HG02973 (cell line): ENCODE measurements around the gene SLC25A24.
"Not testable (repeated sequence)": the region's sequence is repeated elsewhere in the genome, so short reads cannot be mapped to it uniquely, and the experiment has no call there.

ENCODE experiments used
- ATAC-seq: cut with Tn5 transposase; IDR thresholded peaks from one replicate; pipeline ENCODE4 v1.9.1; 2021; ENCODE audit warnings: moderate library complexity; ENCODE audit not compliant: unreplicated experiment

SLC25A24 gene

DNA sequence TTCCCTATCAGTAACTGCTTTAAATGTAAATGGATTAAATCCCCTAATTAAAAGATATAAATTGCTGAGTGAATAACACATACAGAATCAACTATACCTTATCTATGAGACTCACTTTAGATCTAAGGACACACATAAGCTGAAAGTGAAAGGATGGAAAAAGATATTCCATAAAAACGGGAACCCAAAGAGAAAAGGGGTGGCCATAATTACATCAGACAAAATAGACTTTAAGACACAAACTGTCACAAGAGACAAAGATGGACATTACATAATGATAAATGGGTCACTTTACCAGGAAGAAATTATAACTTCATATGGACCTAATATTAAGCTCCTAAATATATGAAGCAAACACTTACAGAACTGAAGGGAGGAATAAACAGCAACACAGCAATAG, 59.2 kb downstream of the SLC25A24 start:
- ATAC-seq = no peak

GRCh38 chr1:108140177-108140576, 60.0 kb downstream of the SLC25A24 start:
- ATAC-seq = no peak

- ATAC-seq = not testable (repeated sequence)
Observed at GRCh38 chr1:108139555-108139954, 60.6 kb downstream of the SLC25A24 start.

DNA sequence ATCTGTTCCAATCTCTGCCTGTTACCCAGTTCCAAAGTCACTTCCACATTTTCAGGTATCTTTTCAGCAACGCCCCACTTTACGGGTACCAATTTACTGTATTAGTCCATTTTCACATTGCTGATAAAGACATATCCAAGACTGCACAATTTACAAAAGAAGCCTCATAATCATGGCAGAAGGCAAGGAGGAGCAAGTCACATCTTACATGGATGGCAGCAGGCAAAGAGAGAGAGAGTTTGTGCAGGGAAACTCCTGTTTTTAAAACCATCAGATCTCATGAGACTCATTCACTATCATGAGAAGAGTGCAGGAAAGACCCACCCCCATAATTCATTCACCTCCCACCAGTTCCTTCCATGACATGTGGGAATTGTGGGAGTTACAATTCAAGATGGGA, 67.0 kb downstream of the SLC25A24 start:
- ATAC-seq = not testable (repeated sequence)

DNA sequence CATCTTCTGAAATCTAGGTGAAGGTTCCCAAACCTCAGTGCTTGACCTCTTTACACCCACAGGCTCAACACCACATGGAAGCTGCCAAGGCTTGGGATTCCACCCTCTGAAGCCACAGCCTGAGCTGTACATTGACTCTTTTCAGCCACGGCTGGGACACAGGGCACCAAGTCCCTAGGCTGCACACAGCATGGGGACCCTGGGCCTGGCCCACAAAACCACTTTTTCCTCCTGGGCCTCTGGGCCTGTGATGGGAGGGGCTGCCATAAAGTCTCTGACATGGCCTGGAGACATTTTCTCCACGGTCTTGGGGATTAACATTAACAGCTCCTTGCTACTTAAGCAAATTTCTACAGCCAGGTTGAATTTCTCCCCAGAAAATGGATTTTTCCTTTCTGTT, 67.8 kb downstream of the SLC25A24 start:
- ATAC-seq = not testable (repeated sequence)

DNA sequence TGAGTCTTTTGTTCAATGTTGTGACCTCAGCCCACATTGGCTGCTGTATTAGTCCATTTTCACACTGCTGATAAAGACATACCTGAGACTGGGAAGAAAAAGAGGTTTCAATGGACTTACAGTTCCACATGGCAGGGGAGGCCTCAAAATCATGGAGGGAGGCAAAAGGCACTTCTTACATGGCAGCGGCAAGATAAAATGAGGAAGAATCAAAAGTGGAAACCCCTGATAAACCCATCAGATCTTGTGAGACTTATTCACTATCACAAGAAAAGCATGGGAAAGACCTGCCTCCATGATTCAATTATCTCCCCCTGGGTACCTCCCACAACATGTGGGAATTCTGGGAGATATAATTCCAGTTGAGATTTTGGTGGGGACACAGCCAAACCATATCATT, 68.9 kb downstream of the SLC25A24 start:
- not testable (repeated sequence) for ATAC-seq

DNA sequence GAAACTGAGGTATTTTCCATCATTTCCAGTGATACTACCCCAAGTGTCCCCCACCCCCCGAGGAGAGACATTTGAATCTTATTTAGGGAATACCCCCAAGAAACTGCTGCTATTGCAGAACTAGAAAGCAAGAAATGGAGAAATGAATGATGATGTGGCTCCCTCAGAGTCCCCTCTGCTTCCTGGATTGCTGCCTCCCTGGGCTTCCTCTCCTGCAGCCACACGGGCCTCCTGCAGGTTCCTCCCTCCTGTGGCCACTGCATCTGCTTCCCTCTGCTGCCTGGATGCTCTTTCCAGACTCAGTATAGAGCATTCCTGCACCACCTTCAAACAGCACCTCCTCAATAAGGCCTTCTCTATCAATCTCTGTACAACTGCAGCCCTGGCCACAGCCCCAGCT, 69.3 kb downstream of the SLC25A24 start:
- ATAC-seq = no peak

DNA sequence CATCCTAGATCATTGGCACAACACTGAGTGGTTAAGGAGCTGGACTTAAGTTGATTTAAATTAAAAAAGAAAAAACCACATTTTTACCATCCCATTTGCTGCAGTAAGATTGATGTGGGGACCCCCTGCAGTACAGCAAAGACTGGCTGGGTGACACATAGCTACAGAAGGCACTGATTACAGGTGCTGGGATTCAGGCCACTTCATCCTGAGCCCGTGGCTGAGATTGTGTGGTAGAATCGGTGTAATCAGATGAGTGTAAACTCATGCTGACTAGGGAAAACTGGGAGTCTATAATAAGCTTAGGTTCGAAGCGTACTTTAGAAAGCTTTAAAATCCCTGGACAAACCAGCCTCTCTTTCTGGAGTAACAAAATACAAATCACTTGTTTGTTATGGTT, 70.1 kb downstream of the SLC25A24 start:
- ATAC-seq = no peak

- ATAC-seq = peak; percentile 96
Observed at GRCh38 chr1:108125312-108126138, 74.6 kb downstream of the SLC25A24 start.

GRCh38 chr1:108124622-108125311, 75.4 kb downstream of the SLC25A24 start:
- ATAC-seq = no peak

DNA sequence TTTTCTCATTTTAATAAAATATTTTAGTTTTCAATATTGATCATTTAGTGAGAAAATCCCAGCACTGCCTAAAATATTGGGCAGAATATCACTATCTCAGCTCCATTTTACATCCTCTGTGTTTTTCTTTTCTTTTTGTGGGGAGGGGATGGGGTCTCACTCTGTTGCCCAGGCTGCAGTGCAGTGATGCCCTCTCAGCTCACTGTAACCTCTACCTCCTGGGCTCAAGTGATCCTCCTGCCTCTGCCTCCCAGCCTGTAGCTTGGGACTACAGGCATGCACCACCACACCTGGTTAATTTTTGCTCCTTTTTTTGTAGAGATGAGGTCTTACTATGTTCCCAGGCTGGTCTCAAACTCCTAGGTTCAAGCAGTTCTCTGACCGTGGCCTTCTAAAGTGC, 76.1 kb downstream of the SLC25A24 start:
- ATAC-seq = no peak

DNA sequence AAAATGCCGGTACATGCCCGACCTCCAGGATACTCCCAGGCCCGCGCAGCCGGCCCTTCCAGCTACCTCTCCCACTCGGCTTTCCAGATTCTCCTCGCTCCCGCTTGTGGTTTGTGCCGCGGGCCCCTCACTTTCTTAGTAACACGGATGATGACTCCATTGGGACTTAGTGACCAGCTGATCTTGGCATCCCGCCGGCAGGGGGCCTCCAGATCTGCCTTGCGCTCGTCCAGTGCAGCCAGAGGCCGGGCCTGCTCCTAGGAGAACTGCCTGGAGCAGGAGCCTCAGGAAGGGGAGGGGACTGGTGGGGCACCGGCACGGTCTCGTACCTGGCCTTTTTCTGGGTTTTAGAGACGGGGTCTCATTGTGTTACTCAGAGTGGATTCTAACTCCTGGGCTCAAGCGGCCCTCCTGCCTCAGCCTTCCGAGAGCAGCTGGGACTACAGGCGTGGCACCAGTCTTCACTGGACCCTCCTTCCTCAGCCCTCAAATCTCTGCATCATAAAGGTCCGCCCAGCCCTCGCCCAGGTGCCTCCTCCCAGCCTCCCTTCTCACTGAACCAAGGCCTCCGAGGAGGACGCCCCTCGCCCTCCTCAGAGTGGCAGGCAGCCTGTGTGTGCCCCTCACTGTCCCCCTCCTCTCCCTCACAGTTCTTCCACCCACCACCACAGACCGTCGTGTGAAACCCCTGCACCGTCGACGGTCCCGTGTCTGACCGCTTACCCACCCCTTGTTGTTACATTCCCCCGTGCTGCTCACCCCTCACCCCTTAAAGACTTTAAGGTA, 78.6 kb downstream of the SLC25A24 start:
- no peak for ATAC-seq

GRCh38 chr1:108120163-108120562, 80.0 kb downstream of the SLC25A24 start:
- ATAC-seq = no peak

DNA sequence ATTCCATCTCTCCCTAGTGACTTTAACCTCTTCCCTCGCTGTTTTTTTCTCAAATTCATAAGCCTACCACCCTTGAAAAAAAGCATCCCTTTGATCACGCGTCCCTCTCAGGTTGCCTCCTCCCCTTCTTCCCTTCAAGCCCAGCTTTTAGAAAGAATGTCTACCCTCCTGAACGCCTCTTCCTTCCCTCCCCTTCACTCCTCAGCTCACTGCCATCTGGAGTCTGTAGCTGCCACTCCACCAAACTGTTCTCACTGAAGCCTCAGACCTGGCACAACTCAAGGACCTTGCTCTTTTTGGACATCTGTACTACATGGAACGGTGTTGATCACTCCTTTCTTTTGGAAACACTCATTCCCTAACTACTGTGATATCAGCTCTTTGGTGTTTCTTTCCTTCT, 80.6 kb downstream of the SLC25A24 start:
- no peak for ATAC-seq

GRCh38 chr1:108117945-108118902, 81.9 kb downstream of the SLC25A24 start:
- ATAC-seq = no peak

DNA sequence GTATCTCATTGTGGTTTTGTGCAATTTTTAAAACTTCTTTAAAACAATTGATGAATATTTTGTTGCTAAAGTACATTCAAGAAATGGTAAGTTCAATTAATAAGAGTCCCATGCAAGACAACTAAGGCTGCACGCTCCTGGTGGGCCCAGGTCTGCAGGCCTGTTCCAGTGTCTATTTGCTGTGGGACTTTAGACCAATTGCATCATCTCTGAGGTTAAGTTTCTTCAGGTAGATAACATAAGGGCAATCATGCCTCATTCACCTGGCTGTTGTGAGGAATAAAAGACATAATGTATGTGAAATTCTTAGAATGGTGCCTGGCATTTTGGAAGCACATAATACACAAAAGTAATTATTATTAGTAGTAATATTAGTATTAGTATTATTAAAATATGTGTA, 82.9 kb downstream of the SLC25A24 start:
- no peak for ATAC-seq

- ATAC-seq = no peak
Observed at GRCh38 chr1:108114033-108114599, 86.0 kb downstream of the SLC25A24 start.

DNA sequence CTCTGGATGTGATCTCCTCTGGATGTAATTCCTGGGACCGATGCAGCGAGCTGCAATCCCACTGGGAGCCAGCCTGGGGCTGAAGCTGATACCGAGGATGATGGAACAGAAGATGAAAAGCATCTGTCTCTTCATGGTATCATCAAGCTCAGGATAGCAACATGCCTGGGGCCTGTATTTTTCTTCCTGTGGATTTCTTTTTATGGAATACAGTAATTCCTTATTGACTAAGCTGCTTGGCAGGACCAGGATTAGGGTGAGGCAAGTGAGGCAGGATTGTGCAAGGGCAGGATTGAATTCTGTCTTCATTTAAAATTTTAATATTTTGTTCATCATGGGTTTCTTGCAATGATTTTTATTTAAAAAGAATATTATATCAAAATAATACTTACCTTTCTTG, 86.6 kb downstream of the SLC25A24 start:
- ATAC-seq = no peak

GRCh38 chr1:108109295-108109973, 90.7 kb downstream of the SLC25A24 start:
- no peak for ATAC-seq

DNA sequence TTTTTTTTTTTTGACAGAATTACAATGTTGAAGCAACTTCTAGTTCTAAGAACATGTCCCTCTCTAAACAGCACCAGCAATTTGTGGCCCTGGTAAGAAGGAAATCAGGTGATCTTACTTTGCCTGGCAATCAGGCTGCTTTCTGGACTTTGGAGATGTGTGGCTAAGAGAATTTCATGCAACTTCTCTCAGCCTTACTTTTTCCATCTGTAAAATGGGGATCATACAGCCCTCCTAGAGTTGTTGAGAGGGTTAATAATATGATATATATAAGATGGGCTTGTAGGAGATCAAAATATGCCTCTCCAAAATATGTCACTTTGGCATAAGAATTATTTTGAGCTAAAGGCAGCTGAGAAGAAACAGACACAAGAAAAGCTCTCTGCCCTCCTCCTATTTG, 92.0 kb downstream of the SLC25A24 start:
- ATAC-seq = no peak
